Bronchial epithelial cell (primary cell): Measurements from ENCODE around the gene B3GNT7. TPM values are rescaled to one million over a fixed set of nuclear protein-coding genes. Genes with fewer than 3 reads are reported as not detected.
"Not testable (repeated sequence)": the region's sequence is repeated elsewhere in the genome, so short reads cannot be mapped to it uniquely, and the experiment has no call there.

Experiments
- DNase-seq: peaks from one replicate; pipeline ENCODE4 v3.0.0-alpha.2; 2010; ENCODE audit warnings: low read depth
- FAIRE-seq: peaks from 2 replicates; lab custom pipeline; 2011; peaks lifted over from hg19 to GRCh38; lab: Jason Lieb, UNC
- H3K27me3 ChIP-seq: 2 replicates; pipeline ENCODE4 v1.5.1; 2011; ENCODE audit warnings: low read length; ENCODE audit not compliant: control insufficient read depth, insufficient read depth
- H3K36me3 ChIP-seq: 2 replicates; pipeline ENCODE4 v1.5.1; 2011; ENCODE audit warnings: low read length; ENCODE audit not compliant: control insufficient read depth, insufficient read depth
- H3K4me3 ChIP-seq: 2 replicates; pipeline ENCODE4 v1.5.1; 2011; ENCODE audit warnings: mild to moderate bottlenecking, low read depth, low read length, control low read depth
- total RNA-seq: library from RNA; depleted of rRNA; stranded (reverse); fragments of >200 nt; gene quantifications from 2 replicates; pipeline ENCODE4 v1.2.1, GENCODE V29; 2014
- TF ChIP-seq, protein P1 (sequence below): IDR thresholded peaks from 2 replicates; pipeline ENCODE4 v1.5.1; 2011; ENCODE audit warnings: mild to moderate bottlenecking, moderate library complexity, low read length, control low read depth, inconsistent platforms; ENCODE audit not compliant: insufficient read depth, severe bottlenecking

The B3GNT7 gene
- total RNA-seq, 1 donor from 2014 or later = 0.26 TPM

DNA sequence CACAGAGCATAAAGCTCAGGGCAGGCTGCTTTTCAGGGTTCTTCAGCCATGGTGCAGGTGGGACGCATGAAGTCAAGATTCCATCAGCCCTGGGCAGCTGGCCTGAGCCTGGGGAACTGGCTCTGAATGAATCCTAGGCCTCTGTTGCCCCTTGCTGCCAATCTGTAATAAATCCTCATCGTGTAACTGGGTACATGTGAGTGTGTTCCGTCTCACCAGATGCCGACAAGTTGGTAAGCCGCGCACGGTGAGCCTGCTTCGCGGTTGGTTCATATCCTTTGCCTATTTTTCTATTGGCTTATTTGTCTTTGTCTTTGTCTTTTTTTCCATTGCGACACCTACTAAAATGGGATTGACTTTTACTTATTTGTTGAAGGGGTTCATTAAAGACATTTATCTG, 27.7 kb downstream of the B3GNT7 start:
- TF ChIP-seq, protein P1, sequence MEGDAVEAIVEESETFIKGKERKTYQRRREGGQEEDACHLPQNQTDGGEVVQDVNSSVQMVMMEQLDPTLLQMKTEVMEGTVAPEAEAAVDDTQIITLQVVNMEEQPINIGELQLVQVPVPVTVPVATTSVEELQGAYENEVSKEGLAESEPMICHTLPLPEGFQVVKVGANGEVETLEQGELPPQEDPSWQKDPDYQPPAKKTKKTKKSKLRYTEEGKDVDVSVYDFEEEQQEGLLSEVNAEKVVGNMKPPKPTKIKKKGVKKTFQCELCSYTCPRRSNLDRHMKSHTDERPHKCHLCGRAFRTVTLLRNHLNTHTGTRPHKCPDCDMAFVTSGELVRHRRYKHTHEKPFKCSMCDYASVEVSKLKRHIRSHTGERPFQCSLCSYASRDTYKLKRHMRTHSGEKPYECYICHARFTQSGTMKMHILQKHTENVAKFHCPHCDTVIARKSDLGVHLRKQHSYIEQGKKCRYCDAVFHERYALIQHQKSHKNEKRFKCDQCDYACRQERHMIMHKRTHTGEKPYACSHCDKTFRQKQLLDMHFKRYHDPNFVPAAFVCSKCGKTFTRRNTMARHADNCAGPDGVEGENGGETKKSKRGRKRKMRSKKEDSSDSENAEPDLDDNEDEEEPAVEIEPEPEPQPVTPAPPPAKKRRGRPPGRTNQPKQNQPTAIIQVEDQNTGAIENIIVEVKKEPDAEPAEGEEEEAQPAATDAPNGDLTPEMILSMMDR = no peak
- no peaks in the 10 kb centered on the region for H3K36me3 ChIP-seq
- no peak for DNase-seq
- no peaks in the 10 kb centered on the region for H3K27me3 ChIP-seq
- FAIRE-seq = no peak
- H3K4me3 ChIP-seq = no peak overlapping the region

- FAIRE-seq (no peak), DNase-seq (no peak)
- TF ChIP-seq, protein P1 = no peak
- Histone ChIP-seq H3K36me3 (no peaks in the 10 kb centered on the region), H3K4me3 (no peak overlapping the region), H3K27me3 (no peaks in the 10 kb centered on the region)
These were observed 29.8 kb downstream of the B3GNT7 start for GRCh38 chr2:231425291-231425810.

DNA sequence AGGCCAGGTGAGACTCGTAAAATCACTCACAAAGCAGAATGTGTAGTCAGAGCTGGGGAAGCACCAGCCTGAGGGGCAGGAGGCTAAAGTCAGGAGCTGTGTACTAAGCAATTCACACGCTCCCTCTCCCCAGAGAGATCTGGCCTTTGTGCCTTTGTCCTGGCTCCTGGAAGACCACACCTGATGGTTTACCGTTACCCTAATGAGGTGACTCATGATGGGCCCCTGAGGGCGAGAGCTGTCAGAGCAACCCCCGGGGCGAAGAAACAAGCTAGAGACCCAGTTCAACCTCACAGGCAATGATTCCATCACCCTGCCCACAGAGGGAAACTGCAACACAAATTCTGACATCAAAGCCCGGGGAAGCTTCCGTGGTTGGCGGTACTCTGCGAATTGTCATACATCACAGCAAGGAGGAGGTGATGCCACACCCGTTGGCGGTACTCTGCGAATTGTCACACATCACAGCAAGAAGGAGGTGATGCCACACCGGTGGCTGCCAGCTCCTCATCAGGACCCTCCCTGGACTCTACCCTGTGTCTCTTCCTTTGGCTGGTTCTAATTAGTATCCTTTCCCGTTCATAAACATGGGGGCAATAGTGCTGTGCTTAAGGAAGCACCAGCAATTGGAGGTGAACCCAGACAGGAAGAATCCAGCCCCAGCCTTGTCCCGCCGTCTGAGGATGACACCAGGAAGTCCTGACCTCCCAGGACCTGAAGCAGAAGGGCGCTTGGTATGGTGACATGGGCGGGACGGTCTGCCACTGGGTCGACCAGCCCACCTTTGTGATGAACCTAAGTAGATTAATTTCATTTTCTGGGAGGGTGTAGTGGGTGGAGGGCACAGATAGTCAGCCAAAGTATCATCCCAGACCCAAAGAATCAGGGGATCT, 30.5 kb downstream of the B3GNT7 start:
- DNase-seq (no peak), FAIRE-seq (no peak)
- H3K4me3 ChIP-seq = no peak overlapping the region
- TF ChIP-seq, protein P1 = no peak
- no peaks in the 10 kb centered on the region for H3K27me3 ChIP-seq
- no peaks in the 10 kb centered on the region for H3K36me3 ChIP-seq

GRCh38 chr2:231427116-231427515, 31.6 kb downstream of the B3GNT7 start:
- FAIRE-seq = no peak
- Histone ChIP-seq H3K36me3 (no peaks in the 10 kb centered on the region), H3K27me3 (no peaks in the 10 kb centered on the region), H3K4me3 (no peak overlapping the region)
- TF ChIP-seq, protein P1 = no peak
- DNase-seq = no peak

DNA sequence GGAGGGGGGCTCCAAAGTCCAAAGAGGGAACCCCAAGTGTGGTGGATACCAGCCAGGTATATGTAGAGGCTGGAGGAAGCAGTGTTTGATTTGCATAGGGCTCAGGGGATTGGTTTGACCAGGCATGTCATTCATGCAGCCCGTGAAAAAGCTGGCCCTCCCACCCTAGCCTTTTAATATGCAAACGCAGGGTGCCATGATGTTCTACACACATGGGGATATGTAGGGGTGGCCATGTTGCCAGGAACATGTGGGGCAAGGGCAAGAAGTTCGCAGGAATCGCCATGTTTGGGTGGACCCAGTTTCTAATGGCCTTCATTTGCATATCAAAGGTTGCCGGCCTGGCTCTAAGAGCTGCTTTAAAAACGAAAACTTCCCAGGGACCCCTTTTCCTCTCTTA, 33.6 kb downstream of the B3GNT7 start:
- DNase-seq (no peak), FAIRE-seq (no peak)
- no peaks in the 10 kb centered on the region for H3K36me3 ChIP-seq
- H3K4me3 ChIP-seq = no peak overlapping the region
- TF ChIP-seq, protein P1 = no peak
- H3K27me3 ChIP-seq = no peaks in the 10 kb centered on the region

- no peak for FAIRE-seq
- no peaks in the 10 kb centered on the region for H3K36me3 ChIP-seq
- no peak overlapping the region for H3K4me3 ChIP-seq
- H3K27me3 ChIP-seq = no peaks in the 10 kb centered on the region
- TF ChIP-seq, protein P1 = no peak
- no peak for DNase-seq
These were observed 34.4 kb downstream of the B3GNT7 start for GRCh38 chr2:231429901-231430300.

DNA sequence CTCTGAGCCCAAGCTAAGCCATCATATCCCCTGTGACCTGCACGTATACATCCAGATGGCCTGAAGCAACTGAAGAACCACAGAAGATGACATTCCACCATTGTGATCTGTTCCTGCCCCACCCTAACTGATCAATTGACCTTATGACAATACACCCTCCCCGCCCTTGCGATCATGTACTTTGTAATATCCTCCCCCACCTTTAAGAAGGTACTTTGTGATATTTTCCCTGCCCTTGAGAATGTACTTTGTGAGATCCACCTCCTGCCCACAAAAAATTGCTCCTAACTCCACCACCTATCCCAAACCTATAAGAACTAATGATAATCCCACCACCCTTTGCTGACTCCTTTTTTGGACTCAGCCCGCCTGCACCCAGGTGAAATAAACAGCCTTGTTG, 34.9 kb downstream of the B3GNT7 start:
- not testable (repeated sequence) for FAIRE-seq, H3K36me3 ChIP-seq, DNase-seq

More for the DNA sequence above, 34.9 kb downstream of the B3GNT7 start:
- not testable (repeated sequence) for H3K4me3 ChIP-seq, H3K27me3 ChIP-seq
